Epithelial cell of esophagus (primary cell): ENCODE measurements around the gene BPNT1.
A peak's percentile ranks its signal among the peaks of the same experiment; 100 is the strongest.
"Not testable (repeated sequence)": the region's sequence is repeated elsewhere in the genome, so short reads cannot be mapped to it uniquely, and the experiment has no call there.

Experiments
- DNase-seq: peaks from one replicate; pipeline ENCODE4 v3.0.0; 2010; ENCODE audit warnings: low read depth
- H3K4me3 ChIP-seq: 2 replicates; pipeline ENCODE4 v1.5.1; 2011; ENCODE audit warnings: mild to moderate bottlenecking, low read length, control low read depth
- TF ChIP-seq, protein P1 (sequence below): IDR thresholded peaks from 2 replicates; pipeline ENCODE4 v1.5.1; 2011; ENCODE audit warnings: low read depth, mild to moderate bottlenecking, low read length, control low read depth, inconsistent platforms; ENCODE audit not compliant: insufficient read depth; ENCODE audit errors: missing control alignments

Gene BPNT1

DNA sequence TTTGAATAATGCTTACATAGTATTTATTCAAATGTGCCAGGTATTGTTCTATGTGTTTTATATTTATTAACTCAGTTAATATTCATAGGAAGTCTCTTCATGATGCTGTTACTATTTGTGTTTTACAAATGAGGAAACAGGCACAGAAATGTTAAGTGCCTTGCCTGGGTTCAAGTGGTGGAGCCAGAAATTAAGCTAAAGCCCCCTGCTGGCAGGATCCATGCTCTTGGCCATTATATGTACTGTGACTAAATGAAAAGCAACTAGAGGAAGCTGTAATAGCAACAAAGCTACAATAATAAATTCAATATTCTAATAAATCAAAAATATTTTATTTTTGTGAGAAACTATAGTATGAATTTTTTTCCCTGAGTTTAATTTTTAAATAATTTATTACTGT lies 34.3 kb upstream of the BPNT1 start:
- no peak overlapping the region for H3K4me3 ChIP-seq
- peak; percentile 6 for DNase-seq
- TF ChIP-seq, protein P1, sequence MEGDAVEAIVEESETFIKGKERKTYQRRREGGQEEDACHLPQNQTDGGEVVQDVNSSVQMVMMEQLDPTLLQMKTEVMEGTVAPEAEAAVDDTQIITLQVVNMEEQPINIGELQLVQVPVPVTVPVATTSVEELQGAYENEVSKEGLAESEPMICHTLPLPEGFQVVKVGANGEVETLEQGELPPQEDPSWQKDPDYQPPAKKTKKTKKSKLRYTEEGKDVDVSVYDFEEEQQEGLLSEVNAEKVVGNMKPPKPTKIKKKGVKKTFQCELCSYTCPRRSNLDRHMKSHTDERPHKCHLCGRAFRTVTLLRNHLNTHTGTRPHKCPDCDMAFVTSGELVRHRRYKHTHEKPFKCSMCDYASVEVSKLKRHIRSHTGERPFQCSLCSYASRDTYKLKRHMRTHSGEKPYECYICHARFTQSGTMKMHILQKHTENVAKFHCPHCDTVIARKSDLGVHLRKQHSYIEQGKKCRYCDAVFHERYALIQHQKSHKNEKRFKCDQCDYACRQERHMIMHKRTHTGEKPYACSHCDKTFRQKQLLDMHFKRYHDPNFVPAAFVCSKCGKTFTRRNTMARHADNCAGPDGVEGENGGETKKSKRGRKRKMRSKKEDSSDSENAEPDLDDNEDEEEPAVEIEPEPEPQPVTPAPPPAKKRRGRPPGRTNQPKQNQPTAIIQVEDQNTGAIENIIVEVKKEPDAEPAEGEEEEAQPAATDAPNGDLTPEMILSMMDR: peak; percentile 37

DNA sequence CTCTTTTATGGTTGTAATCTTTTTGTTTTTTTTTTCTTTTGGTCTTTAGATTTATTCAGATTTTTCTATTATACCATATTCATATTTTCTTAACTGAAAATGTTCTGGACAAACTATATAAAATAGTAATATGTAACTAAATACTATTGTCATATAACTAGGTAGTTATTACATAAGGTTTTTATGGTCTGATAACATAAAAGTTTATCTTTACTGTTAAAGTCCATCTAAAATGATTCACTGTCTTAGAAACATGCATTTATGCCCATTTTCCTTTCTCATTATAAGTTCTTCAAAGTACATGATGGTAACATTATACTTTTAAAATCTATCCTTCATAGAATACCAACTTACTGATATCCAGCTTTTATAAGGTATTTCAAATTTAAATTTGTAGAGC lies 33.5 kb upstream of the BPNT1 start:
- TF ChIP-seq, protein P1: no peak
- no peak for DNase-seq
- no peak overlapping the region for H3K4me3 ChIP-seq

DNA sequence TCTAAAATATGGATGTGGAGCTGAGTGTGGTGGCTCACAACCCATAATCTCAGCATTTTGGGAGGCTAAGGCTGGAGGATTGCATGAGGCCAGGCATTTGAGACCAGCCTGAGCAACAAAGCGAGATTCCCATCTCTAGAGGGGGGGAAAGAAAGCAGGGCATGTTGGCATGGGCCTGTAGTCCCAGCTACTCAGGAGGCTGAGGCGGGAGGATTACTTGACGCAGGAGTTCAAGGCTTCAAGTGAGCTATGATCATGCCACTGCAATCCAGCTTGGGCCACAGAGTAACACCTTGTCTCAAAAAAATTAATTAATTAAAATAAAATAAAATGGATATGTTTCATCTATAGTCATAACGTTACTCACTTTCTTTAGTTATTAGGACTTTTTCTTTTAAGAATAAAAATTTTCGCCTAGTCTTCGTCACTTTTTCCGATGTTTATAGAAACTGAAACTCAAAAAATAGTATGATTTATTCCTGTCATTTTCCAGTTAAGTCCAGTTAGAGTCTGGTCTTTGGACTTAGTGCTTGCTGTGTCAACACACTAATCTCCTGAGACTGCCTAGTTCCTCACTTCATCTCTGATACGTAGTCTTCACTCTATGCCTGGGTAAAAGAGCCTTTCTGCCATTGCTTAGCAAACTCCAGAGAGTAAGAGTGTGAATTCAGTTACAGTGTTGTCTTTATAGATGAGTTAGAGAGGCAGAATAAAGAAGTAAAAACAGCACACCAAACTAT lies 32.4 kb upstream of the BPNT1 start:
- TF ChIP-seq, protein P1: no peak
- no peak overlapping the region for H3K4me3 ChIP-seq
- no peak for DNase-seq

DNA sequence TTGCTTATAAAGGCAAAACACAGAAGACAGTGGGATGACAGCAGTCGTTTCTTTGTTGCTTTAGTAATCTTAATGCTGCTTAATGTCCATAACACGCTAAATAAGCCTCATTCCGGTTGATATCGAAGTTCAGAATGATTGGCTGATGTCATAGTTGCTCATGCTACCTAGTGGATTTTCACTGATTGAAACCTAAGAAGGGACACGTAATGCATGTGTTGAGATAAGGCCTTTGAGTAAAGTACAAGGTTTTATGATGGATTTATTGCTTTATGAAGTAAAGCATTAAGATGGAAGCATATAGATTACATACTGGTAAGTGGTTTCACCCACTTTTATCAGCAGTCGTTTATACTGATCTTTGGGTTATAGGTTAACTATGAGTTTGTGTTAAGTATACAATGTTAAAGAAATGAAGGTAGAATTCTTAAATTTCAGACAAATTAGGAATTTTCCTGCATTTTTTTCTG lies 29.5 kb upstream of the BPNT1 start:
- DNase-seq: no peak
- TF ChIP-seq, protein P1: no peak
- no peak overlapping the region for H3K4me3 ChIP-seq

DNA sequence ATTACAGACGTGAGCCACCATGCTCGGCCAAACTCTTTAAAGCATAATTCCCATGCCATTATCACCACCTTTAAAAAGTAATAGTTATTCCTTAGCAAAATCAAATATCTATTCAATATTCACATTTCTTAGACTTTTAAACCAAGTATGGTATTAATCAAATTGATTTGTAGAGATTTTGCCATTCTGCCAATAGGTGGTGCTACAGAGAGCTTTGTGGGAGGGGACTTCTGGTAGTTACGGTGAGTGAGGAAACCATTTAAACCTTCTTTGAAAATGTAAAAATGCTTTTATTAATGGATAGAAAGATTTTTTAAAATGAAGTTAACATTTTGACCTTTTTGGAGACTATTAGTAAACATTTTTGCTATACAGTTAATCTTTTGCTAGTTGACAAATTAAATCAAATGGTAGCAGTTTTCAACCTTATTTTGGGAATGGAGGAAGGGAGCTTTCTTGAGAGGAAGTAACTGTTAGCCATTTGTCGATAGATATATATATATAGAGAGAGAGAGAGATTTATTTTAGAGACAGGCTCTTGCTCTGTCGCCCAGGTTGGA lies 23.6 kb upstream of the BPNT1 start:
- DNase-seq: peak; percentile 49
- TF ChIP-seq, protein P1: peak; percentile 66

DNA sequence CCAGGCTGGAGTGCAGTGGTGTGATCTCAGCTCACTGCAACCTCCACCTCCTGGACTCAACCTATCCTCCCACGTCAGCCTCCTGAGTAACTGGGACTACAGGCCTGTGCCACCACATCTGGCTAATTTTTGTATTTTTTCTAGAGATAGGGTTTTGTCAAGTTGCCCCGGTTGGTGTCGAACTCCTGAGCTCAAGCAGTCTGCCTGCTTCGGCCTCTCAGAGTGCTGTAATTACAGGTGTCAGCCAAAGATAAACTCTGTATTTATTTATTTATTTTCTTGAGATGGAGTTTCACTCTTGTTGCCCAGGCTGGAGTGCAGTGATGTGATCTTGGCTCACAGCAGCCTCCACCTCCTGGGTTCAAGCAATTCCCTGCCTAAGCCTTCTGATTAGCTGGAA lies 23.0 kb upstream of the BPNT1 start:
- H3K4me3 ChIP-seq, DNase-seq: not testable (repeated sequence)

More for the DNA sequence above, 23.6 kb upstream of the BPNT1 start:
- H3K4me3 ChIP-seq: no peak overlapping the region

DNA sequence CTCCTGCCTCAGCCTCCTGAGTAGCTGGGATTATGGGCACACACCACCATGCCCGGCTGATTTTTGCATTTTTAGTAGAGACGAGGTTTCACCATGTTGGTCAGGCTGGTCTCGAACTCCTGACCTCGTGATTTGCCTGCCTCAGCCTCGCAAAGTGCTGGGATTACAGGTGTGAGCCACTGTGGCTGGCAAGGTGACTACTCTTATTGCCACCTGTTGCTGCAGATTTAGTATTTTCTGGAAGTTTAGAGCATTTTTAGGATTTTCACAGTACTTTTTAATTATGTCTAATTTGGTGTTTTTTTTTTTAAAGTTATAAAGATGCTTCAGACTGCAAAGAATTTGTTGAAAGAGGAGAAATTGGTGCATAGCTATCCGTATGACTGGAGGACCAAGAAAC lies 20.9 kb upstream of the BPNT1 start:
- H3K4me3 ChIP-seq, DNase-seq: not testable (repeated sequence)

DNA sequence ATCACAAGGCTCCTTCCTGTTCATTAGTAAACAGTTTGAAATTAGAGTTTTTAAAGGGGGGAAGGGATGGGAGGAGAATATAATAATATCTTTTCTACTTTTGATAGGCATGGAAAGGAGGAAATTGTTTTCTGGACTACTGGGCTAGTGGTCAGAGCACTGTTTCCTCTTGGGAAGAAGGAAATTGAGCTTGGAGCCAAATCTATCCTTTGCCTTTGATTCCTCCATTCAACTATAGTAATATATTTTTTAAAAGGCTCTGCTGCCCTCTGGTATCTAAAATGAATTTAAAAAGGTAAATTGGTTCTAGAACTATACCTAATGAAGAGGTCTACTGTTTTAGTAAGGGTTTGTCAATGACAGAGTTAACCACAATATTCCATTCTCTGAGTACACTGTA lies 10.2 kb upstream of the BPNT1 start:
- no peak for DNase-seq
- no peak overlapping the region for H3K4me3 ChIP-seq
- TF ChIP-seq, protein P1: no peak
